HG02852 (cell line): ENCODE data around the gene UBE2Q1.
"Not testable (repeated sequence)": the region's sequence is repeated elsewhere in the genome, so short reads cannot be mapped to it uniquely, and the experiment has no call there.

Experiments
- ATAC-seq: cut with Tn5 transposase; IDR thresholded peaks from one replicate; pipeline ENCODE4 v1.9.1; 2021; ENCODE audit warnings: mild to moderate bottlenecking, moderate library complexity; ENCODE audit not compliant: unreplicated experiment

UBE2Q1 gene

GRCh38 chr1:154551474-154551873 is 7.0 kb downstream of the UBE2Q1 start:
- ATAC-seq = no peak

DNA sequence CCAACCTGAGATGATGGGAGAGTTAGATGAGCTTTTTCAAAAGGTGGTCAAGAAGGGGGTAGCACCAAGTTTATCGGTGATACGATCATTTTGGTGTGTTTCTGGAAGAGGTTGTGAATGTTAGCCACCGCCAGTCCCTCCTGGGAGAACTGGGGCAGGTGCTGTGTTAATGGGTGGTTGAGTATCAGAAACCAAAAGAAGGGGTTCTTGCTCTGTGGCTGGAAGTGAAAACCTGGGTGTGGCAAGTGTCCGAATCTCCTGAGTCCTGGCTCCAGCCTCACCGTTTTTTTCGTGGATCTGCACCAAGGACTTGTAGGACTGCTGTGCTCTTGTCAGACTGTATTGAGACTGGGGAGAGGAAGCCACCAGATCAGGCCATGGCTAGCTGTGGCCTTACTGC is 7.8 kb downstream of the UBE2Q1 start:
- no peak for ATAC-seq

- ATAC-seq = no peak
Measured at GRCh38 chr1:154550070-154550469, 8.4 kb downstream of the UBE2Q1 start.

GRCh38 chr1:154549202-154549770 is 9.2 kb downstream of the UBE2Q1 start:
- no peak for ATAC-seq

DNA sequence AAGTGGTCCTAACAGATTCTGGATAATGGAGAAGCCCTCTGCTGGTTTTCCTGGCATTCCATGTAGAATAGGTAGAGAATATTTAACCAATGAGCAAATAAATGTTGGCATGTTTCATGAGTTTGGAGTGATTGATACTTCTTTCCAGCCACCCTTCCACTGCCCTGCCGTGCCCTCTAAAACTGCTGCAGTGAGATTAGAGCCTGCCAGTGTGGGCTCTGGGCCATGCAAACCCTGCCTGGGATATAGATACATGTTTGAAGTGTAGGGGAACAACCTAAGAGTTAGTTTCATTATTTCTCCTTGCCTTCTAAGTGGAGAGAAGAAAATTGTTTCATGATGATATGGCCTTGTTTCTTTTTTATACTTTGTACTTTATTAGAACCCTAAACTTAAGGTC is 10.4 kb downstream of the UBE2Q1 start:
- ATAC-seq = no peak

- ATAC-seq = no peak
Measured at GRCh38 chr1:154547105-154547732, 11.2 kb downstream of the UBE2Q1 start.

DNA sequence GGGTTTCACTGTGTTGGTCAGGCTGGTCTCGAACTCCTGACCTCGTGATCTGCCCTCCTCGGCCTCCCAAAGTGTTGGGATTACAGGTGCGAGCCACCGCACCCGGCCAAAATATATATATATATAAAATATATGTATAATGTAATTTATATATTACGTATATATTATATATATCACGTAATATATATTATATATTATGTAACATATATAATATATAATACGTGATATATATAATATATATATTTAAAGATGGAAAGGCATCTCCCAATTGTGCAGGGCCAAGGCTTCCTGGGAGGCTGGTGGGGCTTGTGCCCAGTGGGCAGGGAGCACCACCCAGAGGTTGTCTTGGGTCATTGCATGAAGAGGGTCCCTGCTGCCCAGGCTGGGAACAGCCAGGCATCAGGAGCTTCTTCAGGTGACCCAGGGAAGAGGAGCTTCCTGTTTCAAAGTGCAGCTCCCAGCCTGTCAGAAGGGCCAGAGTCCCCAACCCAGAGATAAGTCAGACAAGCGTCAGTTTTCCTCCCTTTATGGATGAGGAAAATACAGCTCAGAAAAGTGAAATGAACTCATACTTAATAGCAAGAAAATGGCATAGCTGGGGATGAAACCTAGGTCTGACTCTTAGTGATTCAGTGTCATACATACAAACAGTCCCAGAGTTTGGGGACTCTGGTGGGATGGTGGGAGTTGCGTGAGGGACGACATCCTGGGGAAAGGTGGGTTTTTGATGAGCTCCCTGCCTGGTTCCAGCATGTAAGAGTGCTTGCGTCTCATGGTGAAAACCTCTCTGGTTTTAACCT is 12.0 kb downstream of the UBE2Q1 start:
- no peak for ATAC-seq

DNA sequence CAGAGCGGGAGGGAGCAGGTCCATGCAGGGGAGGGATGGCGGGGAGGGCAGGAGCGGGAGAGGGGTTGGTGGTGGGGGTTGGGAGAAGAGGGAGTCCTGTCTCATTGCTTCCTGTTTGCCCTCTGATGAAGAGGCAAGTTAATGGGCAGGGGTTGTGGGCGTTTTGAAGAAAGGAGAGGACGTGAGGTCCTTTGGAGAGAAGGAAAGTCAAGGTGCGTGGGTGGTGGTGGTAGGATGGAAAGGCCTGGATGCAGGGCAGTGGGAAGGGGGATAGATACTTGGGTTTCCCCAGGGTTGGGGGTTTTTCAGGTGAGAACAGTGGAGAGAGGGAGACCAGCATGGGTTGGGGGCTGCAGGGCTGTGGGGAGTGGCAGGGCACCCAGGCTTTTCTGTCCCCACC is 17.2 kb downstream of the UBE2Q1 start:
- no peak for ATAC-seq

GRCh38 chr1:154539486-154540483 is 18.7 kb downstream of the UBE2Q1 start:
- no peak for ATAC-seq

GRCh38 chr1:154536570-154536969 is 21.9 kb downstream of the UBE2Q1 start:
- no peak for ATAC-seq

DNA sequence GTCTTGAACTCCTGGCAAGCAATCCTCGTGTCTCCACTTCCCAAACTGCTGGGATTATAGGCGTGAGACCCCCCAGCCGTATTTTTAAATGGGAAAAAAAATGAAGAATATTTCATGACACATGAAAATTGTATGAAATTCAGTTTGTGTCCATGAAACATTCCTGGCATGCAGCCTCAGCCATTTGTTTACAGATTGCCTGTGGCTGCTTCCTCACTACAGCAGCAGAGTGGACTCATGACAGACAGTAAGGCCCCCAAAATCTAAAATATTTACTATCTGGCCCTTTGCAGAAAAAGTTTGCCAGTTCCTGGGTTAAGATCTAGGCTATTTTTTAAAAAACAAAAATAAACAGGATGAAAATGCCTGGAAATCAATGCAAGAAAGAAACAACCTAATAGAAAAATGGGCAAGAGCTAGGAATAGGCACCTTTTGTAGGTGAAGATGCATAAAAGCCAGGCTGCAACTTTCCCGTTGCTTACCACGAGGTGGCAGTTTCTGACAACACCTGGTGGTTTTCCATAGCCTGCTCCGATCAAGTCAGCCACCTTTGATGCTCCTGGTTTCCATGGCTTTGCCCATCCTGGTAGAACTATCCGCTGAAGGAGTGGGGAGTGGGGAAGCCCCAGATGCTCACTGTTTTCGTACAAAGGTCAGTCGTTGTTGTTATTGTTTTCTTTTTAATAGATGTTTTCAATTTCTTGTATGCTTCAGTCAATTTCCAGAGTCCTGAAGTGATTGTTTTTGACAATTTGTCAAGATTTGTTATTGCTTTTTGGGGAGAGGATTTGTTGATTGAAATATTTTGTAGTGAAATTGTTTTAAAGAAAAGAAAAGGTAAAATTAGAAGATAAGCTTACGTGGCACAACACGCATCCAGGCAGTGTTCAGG is 24.3 kb downstream of the UBE2Q1 start:
- ATAC-seq = no peak

DNA sequence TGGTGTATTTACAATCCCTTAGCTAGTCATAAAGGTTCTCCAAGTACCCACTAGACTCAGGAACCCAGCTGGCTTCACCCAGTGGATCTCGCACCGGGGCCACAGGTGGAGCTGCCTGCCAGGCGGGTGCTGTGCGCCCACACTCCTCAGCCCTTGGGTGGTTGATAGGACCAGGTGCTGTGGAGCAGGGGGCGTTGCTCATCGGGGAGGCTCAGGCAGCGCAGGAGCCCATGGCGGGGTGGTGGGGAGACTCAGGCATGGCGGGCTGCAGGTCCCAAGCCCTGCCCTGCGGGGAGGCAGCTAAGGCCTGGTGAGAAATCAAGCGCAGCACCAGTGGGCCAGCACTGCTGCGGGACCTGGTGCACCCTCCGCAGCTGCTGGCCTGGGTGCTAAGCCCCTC is 26.5 kb downstream of the UBE2Q1 start:
- not testable (repeated sequence) for ATAC-seq

- ATAC-seq = no peak
Measured at GRCh38 chr1:154529308-154529707, 29.2 kb downstream of the UBE2Q1 start.

DNA sequence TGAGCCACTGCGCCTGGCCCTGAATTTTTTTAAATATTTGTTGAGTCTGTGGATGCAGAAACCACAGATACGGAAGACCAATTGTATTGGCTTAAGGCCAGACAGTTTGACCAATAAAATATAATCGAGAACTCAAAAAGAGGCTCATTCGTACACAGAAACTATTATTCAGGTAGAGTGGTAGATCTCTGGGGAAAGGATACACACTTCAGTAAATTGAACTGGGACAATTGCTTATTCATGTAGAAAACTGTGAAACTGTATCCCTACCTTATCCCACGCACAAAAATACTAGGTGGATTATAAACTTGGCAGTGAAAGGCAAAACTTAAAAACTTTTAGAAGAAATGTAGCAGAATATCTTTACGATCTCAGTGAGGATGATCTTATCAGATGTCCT is 31.3 kb downstream of the UBE2Q1 start:
- ATAC-seq = no peak

DNA sequence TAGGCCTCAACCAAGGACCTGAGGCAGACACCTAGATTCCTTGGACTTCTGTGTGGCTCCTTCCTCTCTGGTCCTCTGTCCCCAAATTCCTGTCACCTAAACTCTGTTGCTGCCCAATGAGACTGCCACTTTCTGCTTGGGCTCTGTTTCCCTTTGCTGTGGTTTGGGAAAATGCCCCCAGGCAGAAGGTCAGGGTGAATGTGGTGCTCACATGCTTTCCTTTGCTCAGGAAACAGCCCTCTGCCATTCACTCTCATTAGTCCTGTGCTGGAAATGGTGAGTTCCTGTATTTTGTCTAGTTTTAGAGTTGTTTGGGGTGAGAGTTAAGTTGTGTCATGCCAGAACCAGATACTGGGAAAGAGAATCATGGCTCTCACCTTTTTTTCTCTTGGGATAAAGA is 33.6 kb downstream of the UBE2Q1 start:
- ATAC-seq = no peak

DNA sequence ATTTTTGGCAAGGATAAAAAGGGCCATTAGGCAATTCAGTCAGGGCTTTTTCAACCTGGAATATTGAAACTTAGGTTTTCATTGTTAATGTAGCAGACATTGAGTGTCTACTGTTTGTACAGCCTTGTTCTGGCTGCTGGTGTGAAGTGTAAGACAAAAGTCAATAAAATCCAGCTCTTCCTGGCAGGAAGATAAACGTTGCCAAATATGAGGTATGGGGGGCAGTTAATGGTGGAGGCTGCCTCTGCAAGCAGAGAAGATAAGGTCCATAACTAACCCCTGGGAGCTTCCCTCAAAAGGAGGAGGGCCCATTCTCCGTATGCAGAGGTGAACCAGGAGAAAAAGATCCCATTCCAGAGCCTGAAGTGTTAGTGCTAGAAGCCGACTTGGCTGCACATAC is 36.8 kb downstream of the UBE2Q1 start:
- ATAC-seq = no peak

DNA sequence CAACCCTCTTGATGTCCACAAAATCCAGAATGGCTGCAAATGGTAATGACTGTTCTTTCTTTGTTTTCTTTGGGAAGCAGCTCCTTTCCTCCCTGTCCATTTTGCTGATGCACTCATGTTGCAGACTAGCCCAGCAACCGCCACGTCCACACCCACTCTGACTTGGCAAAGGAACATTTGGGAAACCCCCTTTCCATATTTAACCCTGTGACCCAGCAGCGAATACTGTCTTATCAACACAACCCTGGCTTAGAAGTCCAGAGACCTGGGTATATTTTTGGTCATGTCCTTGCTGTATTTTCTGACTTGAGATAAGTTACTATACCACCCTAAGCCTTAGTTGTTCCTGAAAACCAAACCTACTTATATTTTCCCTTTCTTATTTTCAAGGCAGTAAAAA is 38.1 kb downstream of the UBE2Q1 start:
- ATAC-seq = no peak

- no peak for ATAC-seq
Measured at GRCh38 chr1:154519591-154519991, 38.9 kb downstream of the UBE2Q1 start.

DNA sequence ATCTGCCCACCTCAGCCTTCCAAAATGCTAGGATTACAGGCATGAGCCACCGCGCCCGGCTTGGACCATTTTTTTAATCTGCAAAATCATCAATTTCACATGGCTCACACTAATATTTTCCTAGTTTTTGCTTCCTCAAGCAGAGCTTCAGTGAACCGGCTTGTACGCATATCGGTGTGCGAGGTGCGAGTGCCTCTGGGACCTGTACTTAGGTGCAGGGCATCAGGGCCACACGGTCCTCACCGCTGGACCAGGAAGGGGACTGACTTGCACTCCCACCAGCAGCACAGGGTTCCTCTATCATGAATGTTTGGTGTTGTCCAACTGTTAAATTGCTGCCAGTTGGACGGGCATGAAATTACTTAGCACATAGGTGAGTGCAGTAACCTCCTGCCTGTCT is 40.8 kb downstream of the UBE2Q1 start:
- ATAC-seq = no peak

DNA sequence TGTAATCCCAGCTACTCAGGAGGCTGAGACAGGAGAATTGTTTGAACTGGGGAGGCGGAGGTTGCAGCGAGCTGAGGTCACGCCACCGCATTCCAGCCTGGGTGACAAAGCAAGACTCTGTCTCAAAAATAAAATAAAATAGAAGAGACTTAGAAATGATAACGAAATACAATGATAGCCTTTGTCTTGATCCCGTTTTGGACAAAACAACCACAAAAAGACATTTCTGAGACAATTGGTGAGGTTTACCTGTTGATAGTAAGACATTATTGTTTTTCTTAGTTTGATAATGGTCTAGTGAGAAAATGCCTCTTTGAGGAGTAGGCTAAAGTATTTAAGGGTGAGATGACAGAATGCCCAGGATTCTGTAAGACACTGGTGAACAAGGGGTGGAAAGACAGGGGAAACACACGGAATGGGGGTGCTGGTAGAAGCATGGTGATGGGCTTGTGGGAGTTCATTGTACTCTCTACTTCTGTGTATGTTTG is 44.4 kb downstream of the UBE2Q1 start:
- no peak for ATAC-seq
